GM23338 (cell line): ENCODE data around the gene NR1H3. TPM values are rescaled to one million over a fixed set of nuclear protein-coding genes. Genes with fewer than 3 reads are reported as not detected.

Source experiments
- ATAC-seq: fragments of 200-7000 bp; cut with Tn5 transposase; 3 replicates; pipeline ENCODE4 v1.9.1; 2020
- DNase-seq: peaks from one replicate; pipeline ENCODE4 v3.0.0-alpha.2; 2015; ENCODE audit warnings: low spot score
- H2AFZ ChIP-seq: fragments of 200-600 bp; sonication (generic); 2 replicates; pipeline ENCODE4 v1.8.0; 2016; ENCODE audit warnings: antibody characterized with exemption, mild to moderate bottlenecking, moderate library complexity
- H3F3A ChIP-seq: fragments of 200-600 bp; sonication (generic); replicated peaks from 2 replicates; pipeline ENCODE4 v1.8.0; 2017; ENCODE audit warnings: antibody characterized with exemption, mixed run types, low read depth
- H3K27ac ChIP-seq: fragments of 200-600 bp; sonication (generic); 2 replicates; pipeline ENCODE4 v1.6.1; 2016; ENCODE audit warnings: low read depth
- H3K27me3 ChIP-seq: fragments of 200-600 bp; sonication (generic); 2 replicates; pipeline ENCODE4 v1.8.0; 2016; ENCODE audit warnings: mild to moderate bottlenecking, mixed run types, moderate library complexity; ENCODE audit not compliant: insufficient read depth
- H3K36me3 ChIP-seq: fragments of 200-600 bp; sonication (generic); 2 replicates; pipeline ENCODE4 v1.8.0; 2016; ENCODE audit warnings: mild to moderate bottlenecking; ENCODE audit not compliant: insufficient read depth
- H3K4me1 ChIP-seq: fragments of 200-600 bp; sonication (generic); 2 replicates; pipeline ENCODE4 v1.8.0; 2016; ENCODE audit warnings: mild to moderate bottlenecking, moderate library complexity; ENCODE audit not compliant: insufficient read depth
- H3K4me2 ChIP-seq: fragments of 200-600 bp; sonication (generic); 2 replicates; pipeline ENCODE4 v1.7.1; 2017; ENCODE audit warnings: mixed run types
- H3K4me3 ChIP-seq: fragments of 200-600 bp; sonication (generic); 2 replicates; pipeline ENCODE4 v1.6.1; 2016; ENCODE audit warnings: mixed run types
- H3K79me2 ChIP-seq: fragments of 200-600 bp; sonication (generic); replicated peaks from 2 replicates; pipeline ENCODE4 v1.8.0; 2017; ENCODE audit warnings: mild to moderate bottlenecking; ENCODE audit not compliant: insufficient read depth
- H3K9me2 ChIP-seq: fragments of 200-600 bp; sonication (generic); 2 replicates; pipeline ENCODE4 v1.8.0; 2017; ENCODE audit not compliant: insufficient read depth
- H4K20me1 ChIP-seq: fragments of 200-600 bp; sonication (generic); replicated peaks from 2 replicates; pipeline ENCODE4 v1.8.0; 2017; ENCODE audit warnings: mild to moderate bottlenecking; ENCODE audit not compliant: insufficient read depth
- H3K27ac Mint-ChIP-seq: 2 replicates; pipeline ENCODE4 v1.8.0; 2020; ENCODE audit warnings: inconsistent platforms, mild to moderate bottlenecking, moderate library complexity, mixed read lengths
- H3K27me3 Mint-ChIP-seq: 3 replicates; pipeline ENCODE4 v1.8.0; 2022; ENCODE audit warnings: low read depth, mild to moderate bottlenecking, moderate library complexity, mixed read lengths, inconsistent platforms; ENCODE audit not compliant: insufficient read depth, poor library complexity
- H3K36me3 Mint-ChIP-seq: 3 replicates; pipeline ENCODE4 v1.8.0; 2021; ENCODE audit warnings: low read depth, mild to moderate bottlenecking, inconsistent platforms, moderate library complexity, mixed read lengths
- H3K4me1 Mint-ChIP-seq: 3 replicates; pipeline ENCODE4 v1.8.0; 2020; ENCODE audit warnings: mild to moderate bottlenecking, inconsistent platforms, mixed read lengths
- H3K4me3 Mint-ChIP-seq: 3 replicates; pipeline ENCODE4 v1.8.0; 2021; ENCODE audit warnings: moderate library complexity, mild to moderate bottlenecking, inconsistent platforms, mixed read lengths
- H3K9me3 Mint-ChIP-seq: 3 replicates; pipeline ENCODE4 v1.8.0; 2020; ENCODE audit warnings: moderate library complexity, mild to moderate bottlenecking, inconsistent platforms, mixed read lengths
- CREB1 ChIP-seq: fragments of 250-450 bp; sonication (Bioruptor Pico); IDR thresholded peaks from 2 replicates; pipeline ENCODE4 v1.5.0; 2020; ENCODE audit warnings: low read depth, mild to moderate bottlenecking, moderate library complexity
- EZH2 ChIP-seq: fragments of 200-600 bp; sonication (generic); IDR thresholded peaks from one replicate; pipeline ENCODE4 v1.8.0; 2017; ENCODE audit warnings: antibody characterized with exemption, mild to moderate bottlenecking, low read depth; ENCODE audit not compliant: unreplicated experiment
- EZH2phosphoT487 ChIP-seq: fragments of 200-600 bp; sonication (generic); IDR thresholded peaks from one replicate; pipeline ENCODE4 v1.8.1; 2018; ENCODE audit warnings: antibody characterized with exemption; ENCODE audit not compliant: unreplicated experiment
- JUNB ChIP-seq: IDR thresholded peaks from one replicate; pipeline ENCODE4 v1.6.1; 2016; ENCODE audit warnings: antibody characterized with exemption; ENCODE audit not compliant: unreplicated experiment
- NANOG ChIP-seq: IDR thresholded peaks from 2 replicates; pipeline ENCODE4 v1.6.1; 2016; ENCODE audit warnings: antibody characterized with exemption, borderline replicate concordance
- POLR2AphosphoS5 ChIP-seq: IDR thresholded peaks from 2 replicates; pipeline ENCODE4 v1.6.1; 2016; ENCODE audit warnings: antibody characterized with exemption, low read depth
- STAT1 ChIP-seq: IDR thresholded peaks from one replicate; pipeline ENCODE4 v1.6.1; 2016; ENCODE audit warnings: antibody characterized with exemption; ENCODE audit not compliant: unreplicated experiment
- ZNF114 ChIP-seq: fragments of 250-450 bp; sonication (Bioruptor Pico); IDR thresholded peaks from 2 replicates; pipeline ENCODE4 v1.5.0; 2020; ENCODE audit warnings: mild to moderate bottlenecking, moderate library complexity
- ZNF331 ChIP-seq: fragments of 250-450 bp; sonication (Bioruptor Pico); IDR thresholded peaks from 2 replicates; pipeline ENCODE4 v1.5.0; 2020; ENCODE audit warnings: low read depth, mild to moderate bottlenecking, moderate library complexity
- polyA plus RNA-seq: library from polyadenylated mRNA; unstranded; fragments of >200 nt; fragmentation: Nextera tagmentation; extraction: Ambion mirVana; gene quantifications from 2 replicates; pipeline ENCODE4 v1.2.1, GENCODE V29; 2016
- total RNA-seq: library from RNA; depleted of rRNA; stranded (reverse); fragments of >200 nt; shearing (Covaris generic); gene quantifications from 2 replicates; pipeline ENCODE4 v1.2.3, GENCODE V29; 2014
- TF ChIP-seq, protein P1 (sequence below): IDR thresholded peaks from 2 replicates; pipeline ENCODE4 v1.6.1; 2016; ENCODE audit warnings: antibody characterized with exemption
- TF ChIP-seq, protein P2 (sequence below), 2 experiments: fragments of 200-600 bp in 1 of 2; sonication (generic) in 1 of 2; conservative IDR thresholded peaks; 2 replicates each; pipeline versions ENCODE4 v1.5.1 to v1.6.1; 2016 to 2017; ENCODE audit warnings: antibody characterized with exemption in 2 of 2, low read depth in 2 of 2, mild to moderate bottlenecking in 2 of 2, moderate library complexity in 1 of 2
- TF ChIP-seq, protein P3 (sequence below): IDR thresholded peaks from one replicate; pipeline ENCODE4 v1.6.1; 2018; ENCODE audit warnings: antibody characterized with exemption; ENCODE audit not compliant: unreplicated experiment

The NR1H3 gene
- total and polyA plus RNA-seq, 2 experiments from 2014 or later, result 16.5 to 23.7 TPM

DNA sequence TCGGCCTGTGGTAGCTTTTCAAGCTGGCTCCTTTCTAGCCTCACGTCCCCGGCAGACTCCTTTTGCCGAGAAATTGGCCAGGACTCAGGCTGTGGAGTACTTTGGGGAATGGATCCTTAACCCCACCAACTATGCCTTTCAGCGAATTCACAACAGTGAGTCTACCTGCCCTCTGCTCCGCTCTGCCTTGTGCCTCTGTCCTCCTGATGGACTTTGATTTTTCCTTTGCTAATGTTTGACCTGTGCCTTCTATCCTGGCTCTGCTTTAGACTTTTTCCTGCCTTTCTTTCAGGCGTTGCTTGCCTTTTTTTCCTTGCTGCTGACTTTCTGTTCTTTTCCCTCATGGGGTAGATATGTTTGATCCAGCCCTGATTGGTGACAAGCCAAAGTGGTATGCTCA lies 24.7 kb downstream of the NR1H3 start:
- Mint-ChIP-seq H3K27ac (no peak overlapping the region), H3K9me3 (no peaks in the 10 kb centered on the region), H3K4me3 (no peak overlapping the region), H3K4me1 (peaks cover 14% of the 10 kb centered on the region), H3K27me3 (no peaks in the 10 kb centered on the region), H3K36me3 (peaks cover 76% of the 10 kb centered on the region)
- H4K20me1 ChIP-seq, result peaks cover 5% of the 10 kb centered on the region; the same call in 1 of the 2 replicates
- TF ChIP-seq, protein P1, sequence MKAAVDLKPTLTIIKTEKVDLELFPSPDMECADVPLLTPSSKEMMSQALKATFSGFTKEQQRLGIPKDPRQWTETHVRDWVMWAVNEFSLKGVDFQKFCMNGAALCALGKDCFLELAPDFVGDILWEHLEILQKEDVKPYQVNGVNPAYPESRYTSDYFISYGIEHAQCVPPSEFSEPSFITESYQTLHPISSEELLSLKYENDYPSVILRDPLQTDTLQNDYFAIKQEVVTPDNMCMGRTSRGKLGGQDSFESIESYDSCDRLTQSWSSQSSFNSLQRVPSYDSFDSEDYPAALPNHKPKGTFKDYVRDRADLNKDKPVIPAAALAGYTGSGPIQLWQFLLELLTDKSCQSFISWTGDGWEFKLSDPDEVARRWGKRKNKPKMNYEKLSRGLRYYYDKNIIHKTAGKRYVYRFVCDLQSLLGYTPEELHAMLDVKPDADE, result no peak
- no peak for TF ChIP-seq CREB1
- TF ChIP-seq EZH2, result no peak
- no peak for TF ChIP-seq STAT1
- TF ChIP-seq ZNF114 (CRISPR knock-in tag), result no peak
- TF ChIP-seq, protein P2, sequence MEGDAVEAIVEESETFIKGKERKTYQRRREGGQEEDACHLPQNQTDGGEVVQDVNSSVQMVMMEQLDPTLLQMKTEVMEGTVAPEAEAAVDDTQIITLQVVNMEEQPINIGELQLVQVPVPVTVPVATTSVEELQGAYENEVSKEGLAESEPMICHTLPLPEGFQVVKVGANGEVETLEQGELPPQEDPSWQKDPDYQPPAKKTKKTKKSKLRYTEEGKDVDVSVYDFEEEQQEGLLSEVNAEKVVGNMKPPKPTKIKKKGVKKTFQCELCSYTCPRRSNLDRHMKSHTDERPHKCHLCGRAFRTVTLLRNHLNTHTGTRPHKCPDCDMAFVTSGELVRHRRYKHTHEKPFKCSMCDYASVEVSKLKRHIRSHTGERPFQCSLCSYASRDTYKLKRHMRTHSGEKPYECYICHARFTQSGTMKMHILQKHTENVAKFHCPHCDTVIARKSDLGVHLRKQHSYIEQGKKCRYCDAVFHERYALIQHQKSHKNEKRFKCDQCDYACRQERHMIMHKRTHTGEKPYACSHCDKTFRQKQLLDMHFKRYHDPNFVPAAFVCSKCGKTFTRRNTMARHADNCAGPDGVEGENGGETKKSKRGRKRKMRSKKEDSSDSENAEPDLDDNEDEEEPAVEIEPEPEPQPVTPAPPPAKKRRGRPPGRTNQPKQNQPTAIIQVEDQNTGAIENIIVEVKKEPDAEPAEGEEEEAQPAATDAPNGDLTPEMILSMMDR (conservative IDR thresholded peaks at IDR 0.05; ENCODE audit: low read depth in 2 of 2), result no peak
- no peak for TF ChIP-seq EZH2phosphoT487
- TF ChIP-seq JUNB, result no peak
- TF ChIP-seq, protein P3, sequence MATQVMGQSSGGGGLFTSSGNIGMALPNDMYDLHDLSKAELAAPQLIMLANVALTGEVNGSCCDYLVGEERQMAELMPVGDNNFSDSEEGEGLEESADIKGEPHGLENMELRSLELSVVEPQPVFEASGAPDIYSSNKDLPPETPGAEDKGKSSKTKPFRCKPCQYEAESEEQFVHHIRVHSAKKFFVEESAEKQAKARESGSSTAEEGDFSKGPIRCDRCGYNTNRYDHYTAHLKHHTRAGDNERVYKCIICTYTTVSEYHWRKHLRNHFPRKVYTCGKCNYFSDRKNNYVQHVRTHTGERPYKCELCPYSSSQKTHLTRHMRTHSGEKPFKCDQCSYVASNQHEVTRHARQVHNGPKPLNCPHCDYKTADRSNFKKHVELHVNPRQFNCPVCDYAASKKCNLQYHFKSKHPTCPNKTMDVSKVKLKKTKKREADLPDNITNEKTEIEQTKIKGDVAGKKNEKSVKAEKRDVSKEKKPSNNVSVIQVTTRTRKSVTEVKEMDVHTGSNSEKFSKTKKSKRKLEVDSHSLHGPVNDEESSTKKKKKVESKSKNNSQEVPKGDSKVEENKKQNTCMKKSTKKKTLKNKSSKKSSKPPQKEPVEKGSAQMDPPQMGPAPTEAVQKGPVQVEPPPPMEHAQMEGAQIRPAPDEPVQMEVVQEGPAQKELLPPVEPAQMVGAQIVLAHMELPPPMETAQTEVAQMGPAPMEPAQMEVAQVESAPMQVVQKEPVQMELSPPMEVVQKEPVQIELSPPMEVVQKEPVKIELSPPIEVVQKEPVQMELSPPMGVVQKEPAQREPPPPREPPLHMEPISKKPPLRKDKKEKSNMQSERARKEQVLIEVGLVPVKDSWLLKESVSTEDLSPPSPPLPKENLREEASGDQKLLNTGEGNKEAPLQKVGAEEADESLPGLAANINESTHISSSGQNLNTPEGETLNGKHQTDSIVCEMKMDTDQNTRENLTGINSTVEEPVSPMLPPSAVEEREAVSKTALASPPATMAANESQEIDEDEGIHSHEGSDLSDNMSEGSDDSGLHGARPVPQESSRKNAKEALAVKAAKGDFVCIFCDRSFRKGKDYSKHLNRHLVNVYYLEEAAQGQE, result no peak
- no peak for TF ChIP-seq POLR2AphosphoS5
- TF ChIP-seq NANOG, result no peak
- H3K4me2 ChIP-seq, result no peak overlapping the region
- H3K4me3 ChIP-seq, result no peak overlapping the region
- peaks cover 51% of the 10 kb centered on the region for H3K36me3 ChIP-seq
- no peak for DNase-seq
- H3K9me2 ChIP-seq, result no peaks in the 10 kb centered on the region
- ATAC-seq, result no peak
- H3K27me3 ChIP-seq, result no peaks in the 10 kb centered on the region
- H3K4me1 ChIP-seq, result no peaks in the 10 kb centered on the region
- no peak overlapping the region for H3K27ac ChIP-seq
- no peaks in the 10 kb centered on the region for H3F3A ChIP-seq
- no peak overlapping the region for H2AFZ ChIP-seq
- H3K79me2 ChIP-seq, result no peaks in the 10 kb centered on the region

DNA sequence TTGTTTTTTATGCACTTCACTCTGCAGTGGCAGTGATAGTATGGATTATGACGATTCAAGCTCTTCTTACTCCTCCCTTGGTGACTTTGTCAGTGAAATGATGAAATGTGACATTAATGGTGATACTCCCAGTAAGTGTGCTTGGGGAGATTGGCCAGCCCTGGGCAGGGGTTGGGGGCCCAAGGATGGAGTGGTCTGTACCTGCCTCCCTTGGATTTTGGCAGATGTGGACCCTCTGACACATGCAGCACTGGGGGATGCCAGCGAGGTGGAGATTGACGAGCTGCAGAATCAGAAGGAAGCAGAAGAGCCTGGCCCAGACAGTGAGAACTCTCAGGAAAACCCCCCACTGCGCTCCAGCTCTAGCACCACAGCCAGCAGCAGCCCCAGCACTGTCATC lies 26.4 kb downstream of the NR1H3 start:
- H3K4me3 ChIP-seq, result no peak overlapping the region
- no peak overlapping the region for H3K27ac Mint-ChIP-seq
- ATAC-seq (no peak), DNase-seq (no peak)
- H3K9me2 ChIP-seq, result no peaks in the 10 kb centered on the region
- no peaks in the 10 kb centered on the region for H3K79me2 ChIP-seq
- H3K27ac ChIP-seq, result no peak overlapping the region
- H3K36me3 ChIP-seq, result peaks cover 37% of the 10 kb centered on the region
- peaks cover 75% of the 10 kb centered on the region for H3K36me3 Mint-ChIP-seq
- peaks cover 14% of the 10 kb centered on the region for H3K4me1 Mint-ChIP-seq
- no peak overlapping the region for H3K4me3 Mint-ChIP-seq
- H3K27me3 ChIP-seq, result no peaks in the 10 kb centered on the region
- H2AFZ ChIP-seq, result no peak overlapping the region
- peaks cover 5% of the 10 kb centered on the region; the same call in 1 of the 2 replicates for H4K20me1 ChIP-seq
- no peak overlapping the region for H3K4me2 ChIP-seq
- H3K27me3 Mint-ChIP-seq, result no peaks in the 10 kb centered on the region
- H3K4me1 ChIP-seq, result no peaks in the 10 kb centered on the region
- no peaks in the 10 kb centered on the region for H3K9me3 Mint-ChIP-seq
- H3F3A ChIP-seq, result no peaks in the 10 kb centered on the region
- no peak for TF ChIP-seq ZNF331 (CRISPR knock-in tag)
- no peak for TF ChIP-seq POLR2AphosphoS5
- TF ChIP-seq ZNF114 (CRISPR knock-in tag), result no peak
- TF ChIP-seq STAT1, result no peak
- no peak for TF ChIP-seq CREB1
- TF ChIP-seq, protein P2 (conservative IDR thresholded peaks at IDR 0.05; ENCODE audit: low read depth in 2 of 2), result no peak
- TF ChIP-seq JUNB, result no peak
- TF ChIP-seq, protein P1, result no peak
